NCI-H2227 treated with DMSO at 0.1 percent for 48 hours (cell line): Measurements from ENCODE around the gene TSSC4.
A peak's percentile ranks its signal among the peaks of the same experiment; 100 is the strongest.

Source experiments
- DNase-seq: peaks from one replicate; lab custom pipeline; 2025; lab: John Stamatoyannopoulos, UW

TSSC4 gene

DNA sequence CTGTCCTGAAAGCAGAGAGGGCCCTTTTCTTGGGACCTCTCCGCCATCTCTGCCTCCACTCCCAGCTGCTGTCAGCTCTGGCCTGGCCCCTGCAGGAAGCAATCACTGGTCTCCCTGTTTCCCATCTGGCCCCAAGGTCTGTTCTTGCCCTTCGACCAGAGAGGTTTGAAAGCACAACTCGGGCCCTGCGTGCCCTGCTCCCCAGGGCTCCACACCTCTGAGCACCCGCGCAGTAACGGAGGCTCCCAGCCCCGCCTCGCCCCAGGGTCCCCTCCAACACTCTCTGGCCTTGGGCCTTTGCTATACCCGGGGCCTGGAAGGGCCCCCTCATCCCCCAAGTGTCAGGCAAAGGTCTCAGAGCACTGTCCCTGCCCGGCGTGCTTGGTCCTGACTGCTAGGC lies 31.2 kb upstream of the TSSC4 start:
- no peak for DNase-seq

GRCh38 chr11:2369896-2370295 lies 30.7 kb upstream of the TSSC4 start:
- no peak for DNase-seq

DNA sequence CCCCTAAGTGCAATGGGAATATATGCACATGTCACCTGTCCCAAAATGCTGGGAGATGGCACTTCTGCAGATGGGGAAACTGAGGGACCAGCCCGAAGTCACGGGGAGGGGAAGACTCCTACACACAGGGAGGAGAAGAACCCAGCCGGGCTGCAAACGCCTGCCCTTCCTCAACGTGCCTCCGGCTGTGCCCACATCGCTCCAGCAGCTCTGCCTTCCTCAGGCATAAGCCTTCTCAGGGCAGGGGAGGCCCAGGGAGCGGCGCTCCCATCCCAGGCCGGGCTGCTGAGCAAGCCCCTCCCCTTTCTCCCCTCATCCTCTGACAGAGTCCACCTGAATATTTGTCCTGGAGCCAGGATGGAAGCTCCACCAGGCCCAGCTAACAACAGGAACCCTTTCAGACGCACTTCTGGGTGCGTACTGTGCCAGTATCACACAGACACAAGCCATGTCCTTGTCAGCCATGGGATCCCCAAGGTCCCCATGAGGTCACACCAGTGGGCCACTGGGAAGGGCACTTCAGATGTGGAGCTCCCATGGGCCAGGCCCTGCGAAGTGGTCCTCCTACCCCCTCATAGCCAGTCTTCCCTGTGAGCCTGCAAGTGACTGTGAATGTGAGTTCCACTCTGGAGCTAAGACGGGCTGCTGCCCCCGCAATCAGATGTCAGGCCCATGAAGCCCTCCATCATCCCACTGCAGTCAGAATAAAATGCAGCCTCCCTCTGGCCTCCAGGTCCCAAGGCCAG lies 25.9 kb upstream of the TSSC4 start:
- no peak for DNase-seq

DNA sequence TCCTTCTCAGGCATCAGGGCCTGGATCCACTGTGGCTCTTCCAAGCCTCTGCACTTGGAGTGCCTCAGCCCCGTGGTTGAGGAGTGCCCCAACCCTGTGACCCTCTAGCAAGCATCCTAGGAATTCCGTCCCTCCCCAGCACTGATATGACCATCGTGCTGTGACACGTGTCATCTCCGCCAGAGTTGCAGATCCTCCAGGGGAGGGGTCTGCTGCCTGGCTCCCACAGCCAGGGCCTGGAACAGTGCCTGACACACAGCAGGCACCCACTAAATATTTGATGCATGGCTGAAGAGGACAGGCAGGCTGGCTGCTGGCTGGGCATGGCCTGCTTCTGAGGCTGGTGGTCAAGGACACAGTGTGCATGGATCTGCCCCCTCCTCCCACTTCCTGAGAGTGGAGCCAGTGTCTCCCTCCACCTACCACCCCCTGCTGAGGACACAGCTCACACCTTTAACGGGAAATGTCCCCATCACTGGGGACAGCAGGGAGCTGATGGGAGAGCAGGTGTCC lies 25.2 kb upstream of the TSSC4 start:
- no peak for DNase-seq

GRCh38 chr11:2375964-2376551 lies 24.5 kb upstream of the TSSC4 start:
- DNase-seq = no peak

- DNase-seq = peak; percentile 30
Measured at GRCh38 chr11:2376751-2377451, 23.6 kb upstream of the TSSC4 start, which contains the start of gene CD81. Gene CD81 (plus strand): TSS chr11:2377310. CDS start chr11:2377550, 240 bp downstream.

- peak; percentile 43 for DNase-seq
Measured at GRCh38 chr11:2377511-2378443, 22.8 kb upstream of the TSSC4 start.

GRCh38 chr11:2378527-2379210 lies 21.9 kb upstream of the TSSC4 start:
- no peak for DNase-seq

DNA sequence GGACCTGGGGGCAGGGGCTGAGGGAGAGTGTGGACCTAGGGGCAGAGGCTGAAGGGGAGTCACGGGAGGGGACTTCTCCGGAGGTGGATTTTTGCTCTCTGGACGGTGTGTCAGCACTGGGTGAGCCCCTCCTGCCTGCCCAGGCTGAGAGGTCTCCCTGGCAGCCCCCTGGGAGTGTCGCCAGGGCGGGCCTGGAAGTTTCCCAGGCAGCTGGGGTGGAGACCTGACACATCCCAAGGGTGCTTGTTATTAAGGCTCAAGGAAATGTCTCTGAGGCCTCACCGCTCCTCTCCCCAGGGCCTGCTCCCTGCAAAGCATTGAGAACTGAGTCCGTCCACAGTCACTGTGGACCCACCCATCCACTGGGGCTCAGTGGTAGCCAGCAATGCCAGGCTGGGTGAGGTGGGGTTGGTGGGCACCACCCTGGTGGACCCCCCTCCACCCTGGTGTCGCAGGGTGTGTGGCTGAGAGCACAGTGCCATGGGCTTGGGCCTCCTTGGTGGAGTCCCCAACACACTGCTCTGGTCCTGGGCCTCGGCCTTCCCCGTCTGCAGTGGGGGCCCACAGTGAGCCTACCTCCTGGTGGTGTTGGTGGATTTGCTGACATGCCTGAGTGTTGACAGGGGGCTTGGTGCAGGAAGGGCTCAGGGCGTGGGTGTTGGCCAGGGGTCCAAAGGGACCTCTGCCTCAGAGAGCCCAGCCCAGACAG lies 20.9 kb upstream of the TSSC4 start:
- no peak for DNase-seq

DNA sequence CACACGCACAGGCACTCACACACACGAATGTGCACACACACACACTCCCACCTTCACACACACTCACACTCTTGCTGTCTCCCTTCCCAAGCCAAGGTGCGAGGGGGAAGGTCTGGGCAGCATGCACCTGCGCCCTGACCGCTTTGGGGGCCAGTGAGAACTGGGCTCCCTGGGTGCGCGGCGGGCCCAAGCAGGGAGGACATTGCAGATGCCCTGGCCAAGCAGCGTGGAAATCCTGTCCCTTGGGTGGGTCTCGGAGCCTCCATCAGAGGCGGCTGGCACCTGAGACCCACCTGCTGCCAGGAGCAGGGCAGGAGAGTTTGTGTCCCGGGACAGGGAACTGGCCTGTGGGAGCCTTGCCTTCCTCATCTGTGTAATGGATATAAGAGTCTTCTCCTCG lies 20.2 kb upstream of the TSSC4 start:
- DNase-seq = no peak

DNA sequence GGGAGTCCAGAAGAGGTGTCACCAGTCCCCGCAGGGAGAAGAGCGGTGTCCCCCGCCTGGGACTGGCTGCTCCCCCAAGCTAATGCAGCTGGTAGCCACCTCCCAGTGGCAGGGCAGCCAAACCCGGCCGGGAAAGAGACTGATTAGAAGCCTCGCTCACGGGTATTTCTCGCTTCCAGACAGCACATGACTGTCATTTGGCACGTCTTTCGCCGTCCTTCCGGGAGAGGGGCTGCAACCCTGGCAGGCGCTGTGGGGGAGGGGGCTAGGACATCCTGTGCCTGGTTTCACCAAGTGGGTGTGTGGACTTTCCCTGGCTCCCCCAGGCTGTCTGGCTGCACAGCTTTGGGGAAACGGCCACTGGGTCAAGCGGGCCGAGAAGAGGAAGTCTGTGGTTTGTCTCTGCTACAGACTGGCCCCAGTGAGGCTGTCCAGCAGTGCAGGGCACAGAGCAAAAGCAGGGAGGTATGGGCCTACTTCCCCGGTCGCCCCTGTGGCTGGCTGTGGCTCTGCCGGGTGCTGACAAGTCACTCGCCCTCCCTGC lies 19.7 kb upstream of the TSSC4 start:
- no peak for DNase-seq

DNA sequence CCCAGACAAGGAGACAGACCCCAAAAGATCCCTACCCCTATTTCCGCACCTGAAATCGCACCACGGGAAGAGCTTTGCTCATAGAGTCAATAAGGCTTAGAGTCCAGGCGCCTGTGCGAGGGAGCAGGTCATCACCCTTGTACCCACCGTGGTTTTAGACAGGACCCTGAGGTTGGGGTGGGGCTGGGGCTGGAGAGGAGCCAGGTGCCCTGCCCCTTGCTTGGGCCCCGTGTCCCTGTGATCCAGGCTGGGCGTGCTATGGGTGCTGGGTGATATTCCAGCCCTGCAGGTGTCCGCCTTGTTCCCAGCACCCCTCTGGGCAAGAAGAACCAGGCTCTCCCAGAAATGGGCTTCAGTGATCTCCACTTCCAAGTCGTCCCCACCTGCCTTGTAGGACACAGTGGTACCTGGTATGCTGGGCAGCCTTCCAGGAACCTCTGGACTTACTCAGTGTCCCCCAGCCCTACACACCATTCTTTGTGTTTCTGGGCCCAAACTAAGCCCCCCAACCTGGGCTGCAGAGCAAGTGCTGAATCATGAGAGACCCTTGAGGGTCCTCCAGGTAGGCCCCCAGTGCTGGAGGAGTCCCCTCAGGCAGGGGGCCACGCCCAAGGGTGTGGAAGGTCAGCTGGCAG lies 18.9 kb upstream of the TSSC4 start:
- no peak for DNase-seq

DNA sequence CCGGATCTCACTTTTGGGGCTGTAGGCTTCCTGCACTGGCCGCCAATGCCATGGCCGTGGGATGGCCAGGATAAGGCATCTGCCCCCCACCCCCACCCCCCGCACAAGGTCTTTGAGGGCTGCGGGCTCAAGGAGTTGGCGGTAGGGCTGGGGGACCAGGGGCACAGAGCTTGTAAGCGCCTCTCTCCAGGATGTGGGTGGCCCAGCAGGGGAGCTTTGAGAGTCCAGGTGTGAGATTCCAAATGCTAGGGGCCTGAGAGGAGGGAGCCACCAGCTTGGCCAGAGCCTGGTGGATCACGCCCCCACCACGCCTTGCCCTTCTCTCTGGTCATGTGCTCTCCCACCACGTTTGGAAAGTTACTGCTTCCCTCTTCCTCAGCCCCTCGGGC lies 18.4 kb upstream of the TSSC4 start:
- DNase-seq = no peak

DNA sequence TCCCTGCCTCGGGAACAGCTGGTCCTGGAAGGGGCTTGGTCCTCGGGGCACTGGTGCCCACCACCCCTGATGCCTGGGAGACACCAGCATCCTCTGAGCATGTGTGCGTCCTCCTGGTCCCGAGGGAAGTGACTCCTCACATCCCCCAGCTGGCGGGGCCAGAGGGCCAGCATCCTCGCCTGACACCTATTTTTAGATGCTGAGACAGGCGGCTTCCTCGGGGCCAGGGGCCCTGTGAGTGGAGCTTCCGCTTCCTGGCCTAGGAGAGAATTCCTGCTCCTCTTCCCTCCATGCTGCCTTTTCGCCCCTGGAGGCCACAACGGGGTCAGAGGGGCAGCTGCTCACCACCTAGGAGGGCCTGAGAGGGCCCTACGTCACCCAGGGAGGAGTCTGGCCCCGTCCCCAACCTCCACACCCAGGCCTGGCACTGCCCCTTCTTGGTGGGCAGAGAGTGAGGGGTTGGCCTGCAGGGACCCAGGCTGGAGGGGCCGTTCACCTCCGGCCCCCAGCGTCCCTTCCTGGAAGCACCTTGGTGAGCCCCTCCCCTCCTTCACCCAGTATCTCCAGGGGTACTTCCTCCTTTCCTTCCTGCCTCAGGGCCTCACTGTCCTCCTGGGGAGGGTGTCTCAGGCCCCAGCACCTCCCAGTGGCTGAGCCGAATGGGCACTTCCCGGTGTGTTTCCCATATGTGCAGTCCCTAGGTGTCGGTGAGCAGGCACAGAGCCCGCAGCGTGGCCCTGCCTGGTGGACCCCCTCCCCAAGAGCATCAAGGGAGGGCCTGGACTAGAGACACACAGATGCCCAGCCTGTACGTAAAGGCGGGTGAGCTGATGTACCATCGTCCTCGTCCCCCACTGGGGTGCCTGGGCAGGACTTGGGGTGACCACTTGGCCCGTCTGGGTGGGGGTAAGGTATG lies 17.4 kb upstream of the TSSC4 start:
- DNase-seq = no peak

GRCh38 chr11:2383852-2384804 lies 16.4 kb upstream of the TSSC4 start:
- DNase-seq = no peak

DNA sequence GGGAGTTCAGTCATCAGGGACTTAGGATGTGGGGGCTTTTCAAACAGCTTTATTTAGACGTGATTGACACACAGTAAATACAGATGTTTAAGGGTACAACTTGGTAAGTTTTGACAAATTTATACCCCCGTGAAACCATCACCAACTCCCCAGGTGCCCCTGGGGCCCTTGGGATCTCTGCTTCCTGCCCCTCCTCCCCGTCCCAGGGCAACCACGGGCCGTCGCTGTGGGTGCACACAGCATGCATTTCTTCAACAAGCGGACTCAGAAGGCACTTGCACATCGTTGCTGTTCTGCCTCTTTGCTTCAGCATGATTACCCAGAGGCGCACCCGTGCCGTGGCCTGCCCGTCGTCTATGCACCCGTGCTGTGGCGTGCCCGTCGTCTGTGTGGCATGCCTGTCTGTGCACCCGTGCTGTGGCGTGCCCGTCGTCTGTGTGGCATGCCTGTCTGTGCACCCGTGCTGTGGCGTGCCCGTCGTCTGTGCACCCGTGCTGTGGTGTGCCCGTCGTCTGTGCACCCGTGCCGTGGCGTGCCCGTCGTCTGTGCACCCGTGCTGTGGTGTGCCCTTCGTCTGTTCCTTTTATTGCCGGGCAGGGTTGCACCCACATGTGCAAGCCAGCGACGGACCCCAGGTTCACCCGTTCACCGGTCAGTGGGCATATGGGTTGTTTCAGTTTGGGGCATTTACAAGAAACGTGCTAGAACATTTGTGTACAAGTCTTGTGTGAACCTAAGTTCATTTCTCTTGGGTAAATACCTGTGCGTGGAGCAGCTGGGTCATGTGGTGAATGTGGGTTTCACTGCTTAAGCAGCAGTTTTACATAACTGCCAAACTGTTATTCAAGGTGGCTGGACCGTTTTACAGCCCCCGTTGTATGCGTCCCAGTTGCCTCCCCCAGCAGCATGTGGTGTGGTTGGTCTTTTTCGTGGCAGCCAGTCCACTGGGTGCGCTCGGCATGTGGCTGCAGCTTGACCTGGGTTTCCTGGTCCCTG lies 15.1 kb upstream of the TSSC4 start:
- no peak for DNase-seq
